ENCODE measurements around the gene INA.
A peak's percentile ranks its signal among the peaks of the same experiment; 100 is the strongest.
"Not testable (repeated sequence)": the region's sequence is repeated elsewhere in the genome, so short reads cannot be mapped to it uniquely, and the experiment has no call there.

Gene INA

GRCh38 chr10:103276896-103277712, at the start of gene INA:
TSS of gene INA (plus strand) at chr10:103277138. CDS start at chr10:103277212, 74 bp downstream.
- DNase-seq: peak; percentile 18

- DNase-seq: no peak
Measured at GRCh38 chr10:103227416-103227815, 49.5 kb upstream of the INA start.

GRCh38 chr10:103231047-103231551, 45.8 kb upstream of the INA start:
- no peak for DNase-seq

GRCh38 chr10:103232131-103232673, 44.7 kb upstream of the INA start:
- no peak for DNase-seq

GRCh38 chr10:103232772-103233488, 44.0 kb upstream of the INA start:
- DNase-seq: no peak

GRCh38 chr10:103235775-103236174, 41.2 kb upstream of the INA start:
- no peak for DNase-seq

- no peak for DNase-seq
Measured at GRCh38 chr10:103238506-103239252, 38.3 kb upstream of the INA start.

GRCh38 chr10:103241262-103242011, 35.5 kb upstream of the INA start:
- DNase-seq: no peak

GRCh38 chr10:103244666-103245271, 32.2 kb upstream of the INA start:
- no peak for DNase-seq

- not testable (repeated sequence) for DNase-seq
Measured at GRCh38 chr10:103245587-103245986, 31.4 kb upstream of the INA start, which contains the start of gene RPEL1. TSS of gene RPEL1 (plus strand) at chr10:103245887. CDS start at chr10:103245997, 110 bp downstream.

- DNase-seq: no peak
Measured at GRCh38 chr10:103246324-103246723, 30.6 kb upstream of the INA start.

GRCh38 chr10:103254113-103254512, 22.8 kb upstream of the INA start:
- DNase-seq: no peak

GRCh38 chr10:103254538-103255325, 22.2 kb upstream of the INA start:
- DNase-seq: no peak

- no peak for DNase-seq
Measured at GRCh38 chr10:103256613-103257012, 20.3 kb upstream of the INA start.

- DNase-seq: no peak
Measured at GRCh38 chr10:103257812-103258211, 19.1 kb upstream of the INA start.

GRCh38 chr10:103258928-103259327, 18.0 kb upstream of the INA start:
- not testable (repeated sequence) for DNase-seq

GRCh38 chr10:103259989-103260388, 16.9 kb upstream of the INA start:
- DNase-seq: no peak

- no peak for DNase-seq
Measured at GRCh38 chr10:103262229-103262628, 14.7 kb upstream of the INA start.

- DNase-seq: no peak
Measured at GRCh38 chr10:103265717-103266329, 11.1 kb upstream of the INA start.

- DNase-seq: no peak
Measured at GRCh38 chr10:103273041-103273441, 3.9 kb upstream of the INA start.
